ENCODE measurements around the gene MTHFD1L.

- TF ChIP-seq CTCF (IDR thresholded peaks at IDR 0.05; ENCODE audit: insufficient read depth, low read length, poor library complexity, severe bottlenecking) (no peak), EZH2phosphoT487 (conservative IDR thresholded peaks at IDR 0.05; ENCODE audit: low read length) (no peak)
These were observed 202.4 kb downstream of the MTHFD1L start for GRCh38 chr6:151067684-151068596.

Measured in SU-DHL-6 (cell line).